GM12878 (cell line): ENCODE results near the gene SMIM43. TPM values are rescaled to one million over a fixed set of nuclear protein-coding genes. Genes with fewer than 3 reads are reported as not detected.

Experiments
- ATAC-seq: fragments of 200-7000 bp; cut with Tn5 transposase; 3 replicates; pipeline ENCODE4 v1.9.1; 2020; ENCODE audit warnings: mild to moderate bottlenecking, moderate library complexity
- BruUV-seq: library from RNA; stranded (reverse); fragments of 400-500 nt; replicated peaks from 2 replicates; lab custom pipeline; 2021; lab: Mats Ljungman, UMichigan
- CTCF ChIA-PET: fragments of 300-600 bp; sonication (Branson Sonifier 250); formaldehyde crosslinking; extraction: SDS; loops from one replicate; lab custom pipeline; 2021; ENCODE audit warnings: inconsistent platforms; lab: Yijun Ruan, JAX
- POLR2A ChIA-PET: fragments of 350-600 bp; formaldehyde crosslinking; extraction: SDS; loops from one replicate; lab custom pipeline; 2021; ENCODE audit warnings: inconsistent platforms; lab: Charles Lee
- RAD21 ChIA-PET: fragments of 300-600 bp; sonication (Branson Sonifier 250); formaldehyde crosslinking; loops from one replicate; lab custom pipeline; 2023; ENCODE audit warnings: antibody characterized with exemption; ENCODE audit not compliant: unreplicated experiment; lab: Charles Lee
- SMC1A ChIA-PET: fragments of 300-600 bp; sonication (Branson Sonifier 250); formaldehyde crosslinking; loops from one replicate; lab custom pipeline; 2023; ENCODE audit not compliant: unreplicated experiment, uncharacterized antibody; lab: Charles Lee
- DNase-seq: peaks from one replicate; pipeline ENCODE4 v3.0.0-alpha.2; 2011; ENCODE audit warnings: low read depth, low spot score
- FAIRE-seq: peaks from 3 replicates; lab custom pipeline; 2011; peaks lifted over from hg19 to GRCh38; lab: Jason Lieb, UNC
- H2AFZ ChIP-seq: 2 replicates; pipeline ENCODE4 v1.6.0; 2011; ENCODE audit warnings: low read depth, low read length, control low read depth; ENCODE audit not compliant: control insufficient read depth
- H3K27ac ChIP-seq: 2 replicates; pipeline ENCODE4 v1.5.1; 2011; ENCODE audit warnings: control low read depth; ENCODE audit not compliant: control insufficient read depth, insufficient read depth
- H3K27me3 ChIP-seq, 2 experiments: replicated peaks in 1 of 2; 2 replicates each; pipeline versions ENCODE4 v1.6.0 to v1.6.1; 2011; ENCODE audit warnings: low read length in 1 of 2; ENCODE audit not compliant: control insufficient read depth in 2 of 2, insufficient read depth in 2 of 2
- H3K36me3 ChIP-seq, 2 experiments: 2 replicates each; pipeline ENCODE4 v1.5.1; 2011; ENCODE audit warnings: low read length in 1 of 2; ENCODE audit not compliant: control insufficient read depth in 2 of 2, insufficient read depth in 2 of 2
- H3K4me1 ChIP-seq: 2 replicates; pipeline ENCODE4 v1.6.1; 2011; ENCODE audit warnings: mild to moderate bottlenecking, low read length, moderate library complexity, mixed read lengths; ENCODE audit not compliant: control insufficient read depth, insufficient read depth
- H3K4me2 ChIP-seq: 2 replicates; pipeline ENCODE4 v1.6.0; 2011; ENCODE audit warnings: control low read depth; ENCODE audit not compliant: control insufficient read depth, insufficient read depth
- H3K4me3 ChIP-seq: fragments of 200-600 bp; sonication (generic); 2 replicates; pipeline ENCODE4 v1.5.1; 2016
- H3K79me2 ChIP-seq: 2 replicates; pipeline ENCODE4 v1.6.0; 2011; ENCODE audit warnings: low read length; ENCODE audit not compliant: control insufficient read depth, insufficient read depth
- H3K9ac ChIP-seq: 2 replicates; pipeline ENCODE4 v1.8.0; 2011; ENCODE audit warnings: low read length, control low read depth, mixed read lengths; ENCODE audit not compliant: control insufficient read depth, insufficient read depth
- H3K9me3 ChIP-seq: replicated peaks from 3 replicates; pipeline ENCODE4 v1.5.1; 2011; ENCODE audit warnings: mild to moderate bottlenecking, low read length; ENCODE audit not compliant: control insufficient read depth, insufficient read depth
- H4K20me1 ChIP-seq: 2 replicates; pipeline ENCODE4 v1.6.0; 2011; ENCODE audit not compliant: control insufficient read depth, insufficient read depth
- BACH1 ChIP-seq: fragments of 450-650 bp; IDR thresholded peaks from 2 replicates; pipeline ENCODE4 v1.6.1; 2017; ENCODE audit warnings: mild to moderate bottlenecking, borderline replicate concordance
- CTCF ChIP-seq, 3 experiments: IDR thresholded peaks in 2 of 3; conservative IDR thresholded peaks in 1 of 3; 2 replicates each; pipeline ENCODE4 v1.5.1; 2011; ENCODE audit warnings: low read depth in 3 of 3, low read length in 3 of 3, mild to moderate bottlenecking in 3 of 3, control low read depth in 2 of 3, moderate library complexity in 2 of 3, inconsistent platforms in 1 of 3, mixed read lengths in 1 of 3; ENCODE audit not compliant: control insufficient read depth in 2 of 3, insufficient read depth in 1 of 3; ENCODE audit errors: extremely low read depth in 1 of 3
- KAT2A ChIP-seq: conservative IDR thresholded peaks from 2 replicates; pipeline ENCODE4 v1.6.1; 2011; ENCODE audit warnings: low read depth, low read length; ENCODE audit not compliant: control insufficient read depth
- NFIC ChIP-seq: IDR thresholded peaks from 2 replicates; pipeline ENCODE4 v1.6.1; 2012; ENCODE audit warnings: low read depth, mild to moderate bottlenecking, inconsistent platforms, low read length, moderate library complexity
- RELB ChIP-seq: fragments of 450-650 bp; IDR thresholded peaks from 2 replicates; pipeline ENCODE4 v1.6.1; 2017; ENCODE audit warnings: low read depth, mild to moderate bottlenecking, moderate library complexity
- SIX5 ChIP-seq: IDR thresholded peaks from 2 replicates; pipeline ENCODE4 v1.6.1; 2011; ENCODE audit warnings: mild to moderate bottlenecking, low read depth, low read length, moderate library complexity; ENCODE audit not compliant: severe bottlenecking
- SKIL ChIP-seq: fragments of 450-650 bp; IDR thresholded peaks from 2 replicates; pipeline ENCODE4 v1.6.1; 2017; ENCODE audit warnings: mild to moderate bottlenecking, low read depth, inconsistent platforms; ENCODE audit not compliant: poor library complexity, severe bottlenecking
- TCF12 ChIP-seq: IDR thresholded peaks from 2 replicates; pipeline ENCODE4 v1.6.1; 2011; ENCODE audit warnings: low read depth, mild to moderate bottlenecking, low read length
- TCF7 ChIP-seq: IDR thresholded peaks from 2 replicates; pipeline ENCODE4 v1.6.1; 2014; ENCODE audit warnings: antibody characterized with exemption, borderline replicate concordance
- YY1 ChIP-seq: IDR thresholded peaks from 2 replicates; pipeline ENCODE4 v1.6.1; 2011; ENCODE audit warnings: low read depth, mild to moderate bottlenecking, low read length
- ZBTB4 ChIP-seq: fragments of 450-650 bp; formaldehyde crosslinking; IDR thresholded peaks from 2 replicates; pipeline ENCODE4 v1.4.0; 2022; ENCODE audit warnings: mild to moderate bottlenecking, moderate library complexity
- ZSCAN29 ChIP-seq: fragments of 450-650 bp; IDR thresholded peaks from 2 replicates; pipeline ENCODE4 v1.6.1; 2017; ENCODE audit warnings: mild to moderate bottlenecking, moderate library complexity
- WGBS: methylation state at CpG from one replicate; pipeline ENCODE4 v1.1.6; 2016; ENCODE audit warnings: low lambda C conversion rate; ENCODE audit not compliant: insufficient replicate concordance, insufficient coverage; ENCODE audit errors: missing lambda C conversion rate; 5-methylcytosine and 5-hydroxymethylcytosine counted together
- in situ Hi-C: fragments of 300-500 bp; cut with MboI; formaldehyde crosslinking; loops from 9 replicates; pipeline ENCODE4 v1.14.3; 2018; ENCODE audit warnings: mixed read lengths
- intact Hi-C: fragments of 100-400 bp; cut with micrococcal nuclease; formaldehyde crosslinking; loops from one replicate; pipeline ENCODE4 v1.14.2; 2022; ENCODE audit not compliant: unreplicated experiment
- polyA plus RNA-seq, 11 experiments: library from polyadenylated mRNA; depleted of rRNA in 4 of 11; unstranded in 6 of 11; stranded (reverse) in 5 of 11; fragments of >200 nt; fragmentation: Nextera tagmentation in 4 of 11; fragmentation: Illumina TruSeq in 1 of 11; extraction: Ambion mirVana in 4 of 11; extraction: Trizol in 1 of 11; gene quantifications; 1 replicate in 1 of 11; 2 replicates in 10 of 11; pipeline versions ENCODE4 v1.2.1 to v1.2.3, GENCODE V29; 2011 to 2016; ENCODE audit warnings: inconsistent platforms in 2 of 11, missing spikeins in 2 of 11, low read depth in 1 of 11
- total RNA-seq, 4 experiments: library from RNA; depleted of rRNA in 3 of 4; stranded (reverse); fragments of >200 nt in 3 of 4; fragmentation: Illumina TruSeq in 1 of 4; extraction: Trizol in 1 of 4; gene quantifications; 2 replicates each; pipeline versions ENCODE4 v1.2.1 to v1.2.3, GENCODE V29; 2013 to 2021

The SMIM43 gene
- total and polyA plus RNA-seq, 10 of the 15 experiments (the other 5 are each of a cell fraction or from before 2014, with no cell fraction given): 0.12 TPM; not detected in 9

GRCh38 chr4:121739575-121739974, 25.4 kb downstream of the SMIM43 start:
- no peak overlapping the region for H3K9ac ChIP-seq
- ChIA-PET RAD21 (no interaction called here), SMC1A (interaction anchor here (1.2 to 1.3 kb wide), 2 partner anchors 20 to 39 kb away, joined by 3 read pairs; no protein-coding TSS in a partner anchor), CTCF (no interaction called here), POLR2A (no interaction called here)
- no peak for ATAC-seq
- intact Hi-C loops: no loop called here
- H3K27me3 ChIP-seq: no peaks in the 10 kb centered on the region
- H4K20me1 ChIP-seq: no peaks in the 10 kb centered on the region; the same call in 1 of the 2 replicates
- DNase-seq: no peak
- FAIRE-seq: no peak
- no peaks in the 10 kb centered on the region for H3K79me2 ChIP-seq
- no peak overlapping the region for H3K4me2 ChIP-seq
- H3K4me1 ChIP-seq: no peaks in the 10 kb centered on the region
- no peaks in the 10 kb centered on the region for H3K36me3 ChIP-seq
- no peak overlapping the region for H2AFZ ChIP-seq
- H3K4me3 ChIP-seq: no peak overlapping the region
- in situ Hi-C loops: no loop called here
- H3K9me3 ChIP-seq: no peaks in the 10 kb centered on the region
- 15% methylated on average over 2 of the region's 2 CpGs for WGBS
- no peak overlapping the region for H3K27ac ChIP-seq
- BruUV-seq: no TSS peak
- TF ChIP-seq ZSCAN29 (no peak), TCF12 (no peak), SIX5 (no peak), BACH1 (no peak), KAT2A (no peak), NFIC (no peak), RELB (no peak), ZBTB4 (CRISPR knock-in tag) (no peak), YY1 (no peak), CTCF (IDR thresholded peaks at IDR 0.05 in 2 of 3, conservative IDR thresholded peaks at IDR 0.05 in 1 of 3; ENCODE audit: control insufficient read depth in 2 of 3, extremely low read depth in 1 of 3, insufficient read depth in 1 of 3, low read depth in 3 of 3, low read length in 3 of 3) (no peak), TCF7 (no peak), SKIL (no peak)
